ENCODE results near the gene ZNF829.

DNA sequence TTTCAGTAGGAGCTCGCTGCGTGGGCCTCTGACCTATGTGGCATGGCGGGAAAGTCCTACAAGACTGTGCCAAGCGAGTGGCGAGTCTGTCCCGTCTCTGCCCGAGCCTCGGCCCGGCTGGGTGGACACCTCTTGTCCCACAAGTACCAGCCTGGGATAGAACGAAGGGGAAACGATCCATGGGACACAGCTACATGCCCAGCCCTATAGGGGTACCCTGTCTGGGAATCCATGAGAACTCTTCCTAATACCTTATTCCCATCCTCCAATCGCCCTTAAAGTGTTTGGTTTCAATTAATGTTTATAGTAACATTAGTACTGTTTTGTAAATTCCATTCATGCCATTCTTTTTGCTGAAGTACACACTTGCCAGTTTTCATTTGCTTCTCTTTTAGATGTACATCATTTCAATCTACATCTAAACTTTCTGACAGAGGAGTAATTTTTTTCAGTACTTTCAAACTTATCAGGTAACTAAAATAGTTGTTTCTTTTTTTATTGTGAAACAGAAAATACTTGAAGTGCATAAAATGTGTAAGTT is 77.2 kb downstream of the ZNF829 start:
- TF ChIP-seq, protein P1, sequence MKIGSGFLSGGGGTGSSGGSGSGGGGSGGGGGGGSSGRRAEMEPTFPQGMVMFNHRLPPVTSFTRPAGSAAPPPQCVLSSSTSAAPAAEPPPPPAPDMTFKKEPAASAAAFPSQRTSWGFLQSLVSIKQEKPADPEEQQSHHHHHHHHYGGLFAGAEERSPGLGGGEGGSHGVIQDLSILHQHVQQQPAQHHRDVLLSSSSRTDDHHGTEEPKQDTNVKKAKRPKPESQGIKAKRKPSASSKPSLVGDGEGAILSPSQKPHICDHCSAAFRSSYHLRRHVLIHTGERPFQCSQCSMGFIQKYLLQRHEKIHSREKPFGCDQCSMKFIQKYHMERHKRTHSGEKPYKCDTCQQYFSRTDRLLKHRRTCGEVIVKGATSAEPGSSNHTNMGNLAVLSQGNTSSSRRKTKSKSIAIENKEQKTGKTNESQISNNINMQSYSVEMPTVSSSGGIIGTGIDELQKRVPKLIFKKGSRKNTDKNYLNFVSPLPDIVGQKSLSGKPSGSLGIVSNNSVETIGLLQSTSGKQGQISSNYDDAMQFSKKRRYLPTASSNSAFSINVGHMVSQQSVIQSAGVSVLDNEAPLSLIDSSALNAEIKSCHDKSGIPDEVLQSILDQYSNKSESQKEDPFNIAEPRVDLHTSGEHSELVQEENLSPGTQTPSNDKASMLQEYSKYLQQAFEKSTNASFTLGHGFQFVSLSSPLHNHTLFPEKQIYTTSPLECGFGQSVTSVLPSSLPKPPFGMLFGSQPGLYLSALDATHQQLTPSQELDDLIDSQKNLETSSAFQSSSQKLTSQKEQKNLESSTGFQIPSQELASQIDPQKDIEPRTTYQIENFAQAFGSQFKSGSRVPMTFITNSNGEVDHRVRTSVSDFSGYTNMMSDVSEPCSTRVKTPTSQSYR (CRISPR knock-in tag; IDR thresholded peaks at IDR 0.05), result no peak
- TF ChIP-seq, protein P2, sequence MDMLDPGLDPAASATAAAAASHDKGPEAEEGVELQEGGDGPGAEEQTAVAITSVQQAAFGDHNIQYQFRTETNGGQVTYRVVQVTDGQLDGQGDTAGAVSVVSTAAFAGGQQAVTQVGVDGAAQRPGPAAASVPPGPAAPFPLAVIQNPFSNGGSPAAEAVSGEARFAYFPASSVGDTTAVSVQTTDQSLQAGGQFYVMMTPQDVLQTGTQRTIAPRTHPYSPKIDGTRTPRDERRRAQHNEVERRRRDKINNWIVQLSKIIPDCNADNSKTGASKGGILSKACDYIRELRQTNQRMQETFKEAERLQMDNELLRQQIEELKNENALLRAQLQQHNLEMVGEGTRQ (CRISPR knock-in tag; IDR thresholded peaks at IDR 0.05), result no peak
- TF ChIP-seq FOXJ3 (CRISPR knock-in tag; IDR thresholded peaks at IDR 0.05; ENCODE audit: borderline replicate concordance) (no peak), SMAD4 (CRISPR knock-in tag; IDR thresholded peaks at IDR 0.05) (no peak), ZNF263 (CRISPR knock-in tag; IDR thresholded peaks at IDR 0.05; ENCODE audit: low read depth) (no peak), ZNF138 (CRISPR knock-in tag; conservative IDR thresholded peaks at IDR 0.05) (no peak), NFE2L1 (CRISPR knock-in tag; IDR thresholded peaks at IDR 0.05) (no peak), SP1 (CRISPR knock-in tag; conservative IDR thresholded peaks at IDR 0.05) (no peak)
- TF ChIP-seq, protein P3, sequence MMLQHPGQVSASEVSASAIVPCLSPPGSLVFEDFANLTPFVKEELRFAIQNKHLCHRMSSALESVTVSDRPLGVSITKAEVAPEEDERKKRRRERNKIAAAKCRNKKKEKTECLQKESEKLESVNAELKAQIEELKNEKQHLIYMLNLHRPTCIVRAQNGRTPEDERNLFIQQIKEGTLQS (CRISPR knock-in tag; conservative IDR thresholded peaks at IDR 0.05), result no peak
- TF ChIP-seq, protein P4, sequence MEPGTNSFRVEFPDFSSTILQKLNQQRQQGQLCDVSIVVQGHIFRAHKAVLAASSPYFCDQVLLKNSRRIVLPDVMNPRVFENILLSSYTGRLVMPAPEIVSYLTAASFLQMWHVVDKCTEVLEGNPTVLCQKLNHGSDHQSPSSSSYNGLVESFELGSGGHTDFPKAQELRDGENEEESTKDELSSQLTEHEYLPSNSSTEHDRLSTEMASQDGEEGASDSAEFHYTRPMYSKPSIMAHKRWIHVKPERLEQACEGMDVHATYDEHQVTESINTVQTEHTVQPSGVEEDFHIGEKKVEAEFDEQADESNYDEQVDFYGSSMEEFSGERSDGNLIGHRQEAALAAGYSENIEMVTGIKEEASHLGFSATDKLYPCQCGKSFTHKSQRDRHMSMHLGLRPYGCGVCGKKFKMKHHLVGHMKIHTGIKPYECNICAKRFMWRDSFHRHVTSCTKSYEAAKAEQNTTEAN (CRISPR knock-in tag; IDR thresholded peaks at IDR 0.05), result no peak
- TF ChIP-seq, protein P5, sequence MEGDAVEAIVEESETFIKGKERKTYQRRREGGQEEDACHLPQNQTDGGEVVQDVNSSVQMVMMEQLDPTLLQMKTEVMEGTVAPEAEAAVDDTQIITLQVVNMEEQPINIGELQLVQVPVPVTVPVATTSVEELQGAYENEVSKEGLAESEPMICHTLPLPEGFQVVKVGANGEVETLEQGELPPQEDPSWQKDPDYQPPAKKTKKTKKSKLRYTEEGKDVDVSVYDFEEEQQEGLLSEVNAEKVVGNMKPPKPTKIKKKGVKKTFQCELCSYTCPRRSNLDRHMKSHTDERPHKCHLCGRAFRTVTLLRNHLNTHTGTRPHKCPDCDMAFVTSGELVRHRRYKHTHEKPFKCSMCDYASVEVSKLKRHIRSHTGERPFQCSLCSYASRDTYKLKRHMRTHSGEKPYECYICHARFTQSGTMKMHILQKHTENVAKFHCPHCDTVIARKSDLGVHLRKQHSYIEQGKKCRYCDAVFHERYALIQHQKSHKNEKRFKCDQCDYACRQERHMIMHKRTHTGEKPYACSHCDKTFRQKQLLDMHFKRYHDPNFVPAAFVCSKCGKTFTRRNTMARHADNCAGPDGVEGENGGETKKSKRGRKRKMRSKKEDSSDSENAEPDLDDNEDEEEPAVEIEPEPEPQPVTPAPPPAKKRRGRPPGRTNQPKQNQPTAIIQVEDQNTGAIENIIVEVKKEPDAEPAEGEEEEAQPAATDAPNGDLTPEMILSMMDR (IDR thresholded peaks at IDR 0.05), result no peak
- TF ChIP-seq, protein P6, sequence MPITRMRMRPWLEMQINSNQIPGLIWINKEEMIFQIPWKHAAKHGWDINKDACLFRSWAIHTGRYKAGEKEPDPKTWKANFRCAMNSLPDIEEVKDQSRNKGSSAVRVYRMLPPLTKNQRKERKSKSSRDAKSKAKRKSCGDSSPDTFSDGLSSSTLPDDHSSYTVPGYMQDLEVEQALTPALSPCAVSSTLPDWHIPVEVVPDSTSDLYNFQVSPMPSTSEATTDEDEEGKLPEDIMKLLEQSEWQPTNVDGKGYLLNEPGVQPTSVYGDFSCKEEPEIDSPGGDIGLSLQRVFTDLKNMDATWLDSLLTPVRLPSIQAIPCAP (CRISPR knock-in tag; IDR thresholded peaks at IDR 0.05), result no peak
- TF ChIP-seq, protein P7, sequence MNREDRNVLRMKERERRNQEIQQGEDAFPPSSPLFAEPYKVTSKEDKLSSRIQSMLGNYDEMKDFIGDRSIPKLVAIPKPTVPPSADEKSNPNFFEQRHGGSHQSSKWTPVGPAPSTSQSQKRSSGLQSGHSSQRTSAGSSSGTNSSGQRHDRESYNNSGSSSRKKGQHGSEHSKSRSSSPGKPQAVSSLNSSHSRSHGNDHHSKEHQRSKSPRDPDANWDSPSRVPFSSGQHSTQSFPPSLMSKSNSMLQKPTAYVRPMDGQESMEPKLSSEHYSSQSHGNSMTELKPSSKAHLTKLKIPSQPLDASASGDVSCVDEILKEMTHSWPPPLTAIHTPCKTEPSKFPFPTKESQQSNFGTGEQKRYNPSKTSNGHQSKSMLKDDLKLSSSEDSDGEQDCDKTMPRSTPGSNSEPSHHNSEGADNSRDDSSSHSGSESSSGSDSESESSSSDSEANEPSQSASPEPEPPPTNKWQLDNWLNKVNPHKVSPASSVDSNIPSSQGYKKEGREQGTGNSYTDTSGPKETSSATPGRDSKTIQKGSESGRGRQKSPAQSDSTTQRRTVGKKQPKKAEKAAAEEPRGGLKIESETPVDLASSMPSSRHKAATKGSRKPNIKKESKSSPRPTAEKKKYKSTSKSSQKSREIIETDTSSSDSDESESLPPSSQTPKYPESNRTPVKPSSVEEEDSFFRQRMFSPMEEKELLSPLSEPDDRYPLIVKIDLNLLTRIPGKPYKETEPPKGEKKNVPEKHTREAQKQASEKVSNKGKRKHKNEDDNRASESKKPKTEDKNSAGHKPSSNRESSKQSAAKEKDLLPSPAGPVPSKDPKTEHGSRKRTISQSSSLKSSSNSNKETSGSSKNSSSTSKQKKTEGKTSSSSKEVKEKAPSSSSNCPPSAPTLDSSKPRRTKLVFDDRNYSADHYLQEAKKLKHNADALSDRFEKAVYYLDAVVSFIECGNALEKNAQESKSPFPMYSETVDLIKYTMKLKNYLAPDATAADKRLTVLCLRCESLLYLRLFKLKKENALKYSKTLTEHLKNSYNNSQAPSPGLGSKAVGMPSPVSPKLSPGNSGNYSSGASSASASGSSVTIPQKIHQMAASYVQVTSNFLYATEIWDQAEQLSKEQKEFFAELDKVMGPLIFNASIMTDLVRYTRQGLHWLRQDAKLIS (CRISPR knock-in tag; IDR thresholded peaks at IDR 0.05; ENCODE audit: borderline replicate concordance), result no peak
